TTC549 (cell line): ENCODE results near the gene LAMA3.
"Not testable (repeated sequence)": the region's sequence is repeated elsewhere in the genome, so short reads cannot be mapped to it uniquely, and the experiment has no call there.

Experiments
- FAIRE-seq: peaks from 2 replicates; lab custom pipeline; 2012; peaks lifted over from hg19 to GRCh38; lab: Jason Lieb, UNC

The LAMA3 gene

DNA sequence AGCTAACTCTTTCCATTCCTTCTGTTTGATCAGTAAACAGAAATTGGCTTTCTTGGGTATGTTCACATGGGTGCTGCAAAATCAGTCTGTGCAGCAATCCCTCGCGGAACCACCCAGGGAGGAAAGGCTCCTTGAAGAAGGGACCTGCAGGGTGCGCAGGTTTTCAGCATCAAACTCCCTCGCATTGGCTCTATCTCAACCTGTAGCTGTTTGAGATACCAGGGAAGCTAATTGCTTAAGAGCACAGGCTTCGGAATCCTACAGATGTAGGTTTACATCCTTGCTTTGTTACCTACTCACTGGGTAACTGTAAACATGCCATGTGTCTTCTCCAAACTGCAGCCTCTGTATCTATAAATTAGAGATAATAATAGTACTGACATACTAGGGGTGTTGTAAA, 43.2 kb downstream of the LAMA3 start:
- no peak for FAIRE-seq

DNA sequence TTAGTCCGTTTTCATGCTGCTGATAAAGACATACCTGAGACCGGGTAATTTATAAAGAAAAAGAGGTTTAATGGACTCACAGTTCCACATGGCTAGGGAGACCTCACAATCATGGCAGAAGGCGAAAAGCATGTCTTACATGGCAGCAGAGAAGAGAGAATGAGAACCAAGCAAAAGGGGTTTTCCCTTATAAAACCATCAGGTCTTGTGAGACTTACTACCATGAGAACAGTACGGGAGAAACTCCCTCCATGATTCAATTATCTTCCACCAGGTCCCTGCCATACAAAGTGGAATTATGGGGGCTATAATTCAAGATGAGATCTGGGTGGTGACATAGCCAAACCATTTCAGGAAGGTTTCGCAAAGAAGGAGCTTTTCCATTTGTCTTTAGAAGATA, 44.0 kb downstream of the LAMA3 start:
- not testable (repeated sequence) for FAIRE-seq

DNA sequence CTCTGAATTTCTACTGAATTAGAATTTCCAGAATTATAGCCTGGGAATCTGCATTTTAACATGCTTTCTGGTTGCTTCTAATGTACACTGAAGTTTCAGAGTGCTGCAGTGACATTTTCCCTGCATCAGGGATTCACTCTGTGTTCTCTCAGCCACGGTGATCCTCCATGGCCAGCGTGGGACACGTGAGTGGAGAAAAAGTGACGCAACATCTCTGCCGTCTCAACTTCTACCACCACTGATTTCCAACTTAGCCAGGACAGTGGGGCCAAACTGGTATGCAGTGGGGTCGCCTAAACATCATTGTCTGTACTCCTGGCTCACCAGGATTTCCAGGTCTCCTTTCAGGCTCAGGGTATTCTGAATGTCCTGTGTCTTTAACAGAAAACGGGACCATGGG, 44.6 kb downstream of the LAMA3 start:
- FAIRE-seq: no peak

DNA sequence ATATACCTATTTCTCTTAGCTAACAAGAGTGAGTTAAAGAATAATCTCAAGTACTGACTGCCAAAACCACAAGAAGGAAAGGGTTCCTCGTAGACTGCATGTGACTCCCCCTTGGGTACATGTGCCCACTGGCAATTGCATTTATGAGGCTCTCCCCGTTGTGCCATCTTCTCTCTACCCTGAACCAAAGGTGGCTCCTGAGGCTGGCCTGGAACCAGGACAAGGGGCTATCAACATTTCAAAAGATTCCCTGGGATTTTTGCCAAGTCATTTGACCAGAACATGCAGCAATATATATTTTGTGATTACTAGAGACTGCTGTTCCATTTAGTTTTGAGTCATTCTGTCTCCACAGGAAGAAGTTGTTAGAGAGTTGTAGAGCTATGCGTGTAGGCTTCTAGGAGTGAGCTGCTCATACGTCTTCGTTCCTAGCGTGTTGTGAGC, 45.8 kb downstream of the LAMA3 start:
- FAIRE-seq: no peak

DNA sequence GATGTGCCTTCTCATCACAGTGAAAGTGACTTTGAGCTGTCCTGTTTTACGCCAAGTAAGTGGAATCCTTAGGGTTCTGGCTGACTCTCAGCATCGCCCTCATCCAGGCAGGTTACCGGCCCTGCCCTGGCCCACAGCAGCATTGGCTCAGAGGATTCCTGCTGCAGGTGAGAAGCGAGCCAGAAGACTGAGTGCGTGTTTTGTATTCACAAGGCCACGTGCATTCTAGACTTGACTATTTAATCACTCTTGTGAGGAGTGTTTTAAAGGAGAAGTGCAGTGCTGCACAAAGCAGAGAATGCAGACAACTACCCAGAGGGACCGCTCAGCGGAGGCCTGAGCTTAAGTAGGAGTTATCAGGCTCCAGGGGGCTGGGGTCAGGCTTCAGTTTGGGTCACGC, 48.3 kb downstream of the LAMA3 start:
- no peak for FAIRE-seq

DNA sequence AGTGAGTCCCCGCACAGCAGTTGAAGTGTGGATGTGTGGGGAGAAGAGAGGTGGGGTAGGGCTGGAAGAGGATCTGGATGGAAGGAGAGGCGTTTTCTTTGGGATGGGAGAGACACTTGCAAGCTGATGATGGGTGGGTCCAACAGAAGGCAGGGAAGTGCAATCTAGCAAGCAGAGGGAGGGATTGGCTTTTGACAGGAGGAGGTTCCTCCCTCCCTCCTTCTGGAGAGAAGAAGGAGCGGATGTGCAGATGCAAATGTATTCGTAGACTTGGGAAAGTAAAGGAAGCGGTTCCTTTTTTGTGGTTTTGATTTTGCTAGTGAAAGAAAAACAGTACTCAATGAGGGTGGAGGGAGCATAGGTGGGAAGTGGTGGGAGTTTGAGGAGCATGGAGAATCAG, 48.9 kb downstream of the LAMA3 start:
- FAIRE-seq: no peak

DNA sequence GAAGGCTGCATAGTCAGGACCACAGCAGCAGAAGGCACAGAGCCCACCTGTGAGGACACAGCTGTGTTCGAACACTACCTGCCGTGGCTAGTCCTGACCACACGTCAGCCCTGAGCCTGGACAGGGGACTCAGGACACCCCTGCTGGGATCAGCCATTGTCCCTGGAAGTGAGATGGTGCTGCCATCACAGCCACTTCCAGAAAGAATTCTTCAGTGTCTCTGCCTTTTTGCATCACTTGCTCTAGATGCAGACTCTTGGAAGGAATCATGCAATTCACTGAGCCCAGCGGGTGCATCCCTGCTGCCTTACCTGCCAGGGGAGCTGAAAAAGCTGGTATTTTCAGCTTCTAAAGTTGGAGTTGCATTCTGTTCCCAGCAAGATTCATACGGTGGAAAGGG, 49.3 kb downstream of the LAMA3 start:
- no peak for FAIRE-seq

DNA sequence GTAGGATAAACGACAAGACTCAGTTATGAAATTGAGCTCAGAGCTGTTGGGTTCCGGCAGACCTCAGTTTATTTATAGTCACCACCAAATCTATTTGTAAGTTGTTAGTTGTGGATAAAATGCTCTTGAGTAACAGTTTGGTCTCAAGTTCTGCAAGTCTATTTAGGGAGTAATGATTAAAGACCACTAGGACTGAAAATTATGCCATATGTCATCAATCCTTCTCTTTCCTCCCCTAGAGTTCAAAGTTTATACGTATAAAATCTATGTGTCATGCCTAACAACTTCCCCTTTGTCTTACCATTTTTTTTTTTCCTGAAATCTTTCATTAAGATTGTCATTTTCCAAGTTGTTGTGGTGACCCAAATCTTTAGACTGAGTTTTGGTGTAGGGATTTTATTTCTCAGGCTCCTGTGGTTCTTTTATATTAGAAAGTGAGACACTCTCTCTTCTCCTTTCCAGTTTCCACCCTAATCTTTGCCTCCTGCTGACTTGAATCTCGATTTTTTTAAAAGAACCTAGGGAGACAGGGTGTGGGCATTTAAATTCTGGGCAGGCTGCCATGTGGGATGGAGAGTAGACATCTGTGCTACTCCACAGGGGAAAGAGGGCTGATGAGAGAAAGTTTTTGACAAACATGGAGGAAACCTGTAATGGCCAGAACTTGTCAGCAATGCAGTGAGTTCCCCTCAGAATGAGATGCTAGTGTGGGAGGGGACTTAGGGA, 51.0 kb downstream of the LAMA3 start:
- FAIRE-seq: no peak

DNA sequence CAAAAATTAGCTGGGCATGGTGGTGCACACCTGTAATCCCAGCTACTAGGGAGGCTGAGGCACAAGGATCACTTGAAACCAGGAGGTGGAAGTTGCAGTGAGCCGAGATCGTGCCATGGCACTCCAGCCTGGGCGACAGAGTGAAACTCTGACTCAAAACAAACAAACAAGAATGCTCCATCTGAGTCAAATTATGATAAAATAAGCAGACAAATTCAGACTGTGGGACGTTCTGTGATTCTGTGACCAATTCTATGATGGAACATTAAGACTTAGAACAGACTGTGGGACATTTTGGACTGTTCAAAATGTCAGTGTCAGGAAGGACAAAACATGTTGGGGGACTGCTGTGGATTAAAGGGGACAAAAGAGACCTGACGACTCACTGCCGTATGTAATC, 52.7 kb downstream of the LAMA3 start:
- not testable (repeated sequence) for FAIRE-seq

DNA sequence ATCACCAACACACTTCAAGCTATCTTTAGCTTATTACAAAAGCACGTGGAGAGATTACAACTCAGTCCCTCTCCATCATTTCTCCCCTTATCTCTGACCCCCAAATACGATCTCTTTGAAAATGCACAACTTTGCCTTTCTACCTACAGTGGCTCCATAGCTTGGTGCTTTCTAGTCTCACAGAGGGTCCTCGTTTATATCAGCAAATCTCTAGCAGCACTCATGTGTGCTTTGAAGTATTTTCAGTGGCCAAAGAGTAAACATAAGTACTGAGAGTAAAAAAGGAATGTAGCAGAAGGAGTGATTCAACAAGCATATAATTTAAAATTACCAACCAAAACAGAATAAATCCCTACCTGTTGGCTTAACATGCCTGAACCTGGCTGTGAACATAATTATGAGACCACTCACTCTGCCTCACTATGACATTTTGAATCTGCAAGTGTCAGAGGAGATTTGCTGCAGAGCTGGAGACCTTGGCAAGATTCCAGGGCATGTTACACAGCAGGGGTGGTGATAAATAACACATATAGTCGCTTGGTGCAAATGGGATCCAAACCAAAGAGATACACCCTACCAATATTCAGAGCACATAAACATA, 54.6 kb downstream of the LAMA3 start:
- no peak for FAIRE-seq

DNA sequence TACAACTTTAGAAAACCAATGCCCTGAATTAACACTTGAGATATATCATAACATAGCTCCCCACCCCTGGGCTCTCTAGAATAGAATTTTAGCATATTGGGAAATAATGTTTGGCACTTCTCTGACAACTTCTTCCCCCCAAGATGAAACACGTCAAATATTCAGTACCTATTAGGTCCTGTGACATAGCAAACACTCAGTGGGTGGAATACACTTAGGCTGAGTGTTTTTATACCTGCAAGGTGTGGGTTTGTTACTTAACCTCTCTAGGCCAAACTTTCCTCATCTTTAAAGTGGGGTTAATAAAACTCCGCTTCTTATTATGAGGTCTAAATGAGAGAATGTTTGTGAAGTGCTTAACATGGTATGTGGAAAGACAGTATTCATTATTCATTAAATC, 56.1 kb downstream of the LAMA3 start:
- no peak for FAIRE-seq

DNA sequence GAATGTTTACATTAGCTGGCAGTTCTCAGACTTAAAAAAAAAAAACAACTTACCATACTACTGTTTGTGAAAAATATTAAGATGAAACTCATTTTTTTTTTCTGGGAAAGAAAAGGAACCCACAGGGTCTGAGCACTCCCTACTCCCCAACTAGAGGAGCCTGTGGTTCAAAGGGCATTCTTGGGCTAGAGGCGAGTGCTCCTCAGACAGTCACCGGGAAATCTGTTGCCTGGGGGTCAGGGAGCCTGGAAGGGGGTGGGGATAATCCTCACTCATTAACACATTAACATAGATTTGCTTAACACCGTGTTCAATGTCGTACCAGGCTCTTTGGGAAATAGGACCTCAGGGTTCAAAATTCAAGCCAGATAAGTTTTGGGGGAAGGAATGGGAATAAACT, 57.6 kb downstream of the LAMA3 start:
- FAIRE-seq: no peak

DNA sequence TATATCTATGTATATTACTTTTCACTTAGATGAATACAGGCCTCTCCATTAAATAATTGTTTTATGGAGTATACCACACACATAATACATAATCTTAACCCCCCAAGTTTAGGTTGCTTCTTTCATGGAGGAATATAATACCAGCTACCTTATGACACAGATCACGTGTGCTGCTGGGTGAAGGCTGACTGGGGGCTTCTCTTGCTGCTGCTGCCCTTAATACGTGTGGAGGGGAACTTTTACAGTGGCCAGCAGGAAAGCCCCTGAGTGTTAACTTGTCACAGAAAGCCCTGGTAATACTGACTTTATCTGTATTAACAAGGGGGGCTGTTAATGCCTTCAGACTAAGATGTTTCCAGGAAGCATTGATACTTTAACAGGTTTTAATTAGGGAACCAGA, 63.1 kb downstream of the LAMA3 start:
- FAIRE-seq: no peak

DNA sequence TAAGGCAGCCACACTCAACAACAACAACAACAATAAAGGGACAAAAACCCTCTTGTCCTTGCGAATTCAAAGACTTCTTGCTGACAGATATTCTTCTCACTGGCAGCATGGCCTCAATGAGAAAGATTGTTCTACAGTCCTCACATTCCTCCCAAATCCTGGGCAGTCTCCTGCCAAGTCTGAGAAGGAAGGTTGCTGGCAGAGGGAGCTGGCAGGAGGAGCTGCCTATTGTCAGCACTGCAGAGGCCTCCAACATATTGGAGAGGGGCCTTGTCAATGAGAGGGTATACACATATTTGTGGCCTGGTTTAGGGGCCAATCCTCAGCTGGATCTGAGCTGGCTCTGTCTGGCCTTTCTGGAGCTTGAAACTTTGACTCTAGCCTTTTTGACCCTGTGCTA, 63.5 kb downstream of the LAMA3 start:
- FAIRE-seq: no peak

DNA sequence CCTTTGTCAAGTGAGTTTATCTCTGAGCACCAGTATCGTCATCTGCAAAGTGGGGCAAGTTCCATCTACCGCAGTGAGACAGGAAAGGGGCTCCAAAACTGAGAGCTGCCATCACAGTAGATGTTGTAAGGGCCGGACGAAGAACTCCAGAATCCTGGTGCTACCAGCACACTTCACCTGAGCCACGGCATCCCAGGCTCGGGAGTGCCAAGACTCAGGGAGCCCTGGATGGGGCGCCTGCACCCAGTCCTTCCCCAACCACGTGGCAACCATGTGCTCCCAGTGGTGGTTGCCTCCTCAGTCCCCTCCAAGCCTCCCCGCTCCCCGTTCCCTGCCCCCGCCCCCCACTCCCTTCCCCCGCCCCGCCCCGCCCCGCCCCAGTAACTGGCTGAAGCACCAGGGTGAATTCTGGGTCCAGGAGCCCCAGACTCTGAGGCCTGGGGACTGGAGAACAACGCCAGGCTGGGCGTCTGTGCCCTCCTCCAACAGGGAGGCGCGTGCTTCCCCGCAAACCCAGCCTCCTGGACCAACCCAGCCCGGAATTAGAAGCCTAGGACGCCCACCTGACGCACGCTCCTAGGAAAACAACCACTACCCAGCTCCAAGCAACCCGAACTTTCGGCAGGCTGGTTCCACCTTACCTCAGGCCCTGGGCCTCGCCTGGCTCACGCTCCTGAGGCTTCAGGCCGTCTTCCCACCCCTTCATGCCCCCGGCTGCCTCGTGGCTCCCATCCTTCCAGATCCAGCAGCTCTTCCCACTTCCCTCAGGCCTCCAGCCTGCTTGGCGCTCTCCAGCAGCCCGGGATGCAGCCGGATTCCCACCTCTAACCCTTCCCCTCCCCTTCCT, 67.6 kb downstream of the LAMA3 start:
- no peak for FAIRE-seq

DNA sequence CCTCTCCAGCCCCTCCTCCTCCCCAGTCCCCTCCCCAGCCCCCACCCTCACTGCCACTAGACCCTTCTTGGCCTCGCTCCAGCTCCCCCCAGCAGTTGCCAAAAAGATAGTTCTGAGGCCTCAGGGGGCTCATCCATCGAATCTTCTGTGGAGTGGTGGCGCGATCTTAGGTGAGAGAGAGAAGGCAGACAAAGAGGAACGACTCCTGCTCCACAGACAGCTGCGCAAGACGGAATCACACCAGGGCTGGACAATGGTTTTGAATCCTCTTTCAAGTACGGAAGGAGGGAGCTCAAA, 68.1 kb downstream of the LAMA3 start:
- FAIRE-seq: no peak

DNA sequence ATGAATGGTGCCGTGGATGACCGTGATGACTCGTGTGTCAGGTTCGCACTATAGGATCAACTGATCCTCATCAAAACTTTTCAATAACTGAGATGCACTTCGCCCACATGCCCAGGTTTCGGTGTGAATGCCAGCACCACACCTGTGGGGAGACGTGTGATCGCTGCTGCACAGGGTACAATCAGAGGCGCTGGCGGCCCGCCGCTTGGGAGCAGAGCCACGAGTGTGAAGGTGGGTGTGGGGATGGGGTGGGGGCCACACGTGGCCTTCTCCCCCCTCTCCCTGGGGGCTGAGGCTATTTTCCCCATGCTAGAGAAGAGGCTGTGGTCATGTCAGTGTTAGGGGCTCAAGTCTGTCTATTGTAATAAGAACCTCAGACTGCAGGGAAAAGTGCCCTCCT, 69.0 kb downstream of the LAMA3 start:
- no peak for FAIRE-seq

DNA sequence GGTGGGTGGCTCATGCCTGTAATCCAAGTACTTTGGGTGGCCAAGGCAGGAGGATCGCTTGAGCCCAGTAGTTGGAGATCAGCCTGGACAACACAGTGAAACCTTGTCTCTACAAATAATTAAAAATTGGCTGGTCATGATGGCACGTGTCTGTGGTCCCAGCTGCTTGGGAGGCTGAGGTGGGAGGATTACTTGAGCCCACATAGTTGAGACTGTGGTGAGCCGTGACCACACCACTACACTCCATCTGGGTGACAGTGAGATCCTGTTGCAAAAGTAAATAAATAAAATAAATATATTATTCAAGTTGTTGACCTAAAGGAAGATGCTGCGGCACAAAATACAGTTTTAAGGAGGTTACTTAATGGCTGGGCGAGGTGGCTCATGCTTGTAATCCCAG, 72.7 kb downstream of the LAMA3 start:
- no peak for FAIRE-seq

DNA sequence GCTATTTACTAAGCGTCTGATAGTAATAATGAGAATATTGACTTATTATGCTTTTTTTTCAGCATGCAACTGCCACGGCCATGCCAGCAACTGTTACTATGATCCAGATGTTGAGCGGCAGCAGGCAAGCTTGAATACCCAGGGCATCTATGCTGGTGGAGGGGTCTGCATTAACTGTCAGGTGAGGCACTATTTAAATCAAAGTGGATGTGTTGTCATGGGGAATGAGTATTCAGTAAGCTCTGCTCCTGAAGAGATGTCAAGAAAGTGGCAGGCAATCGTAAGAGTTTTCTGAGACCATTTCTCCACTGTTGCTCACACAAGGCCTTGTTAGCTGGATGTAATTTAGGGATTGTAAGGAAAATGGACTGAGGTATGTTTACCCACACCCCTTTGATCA, 74.1 kb downstream of the LAMA3 start:
- FAIRE-seq: no peak

DNA sequence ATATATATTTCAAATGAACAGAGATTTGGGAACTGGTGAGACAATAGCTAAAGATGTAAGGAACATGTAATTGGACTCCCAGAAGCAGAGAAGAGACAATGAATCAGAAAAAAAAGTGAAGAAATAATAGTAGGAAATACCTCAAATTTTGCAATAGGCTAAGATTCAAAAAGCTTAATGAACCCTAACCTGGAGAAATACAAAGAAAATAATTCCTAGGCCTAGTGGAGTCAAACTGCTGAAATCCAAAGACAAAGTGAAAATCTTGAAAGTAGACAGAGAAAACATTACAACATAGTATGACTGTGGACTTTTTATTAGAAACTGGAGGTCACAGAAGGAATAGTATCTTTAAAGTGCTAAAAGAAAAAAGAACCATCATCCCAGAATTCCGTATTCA, 76.7 kb downstream of the LAMA3 start:
- no peak for FAIRE-seq

DNA sequence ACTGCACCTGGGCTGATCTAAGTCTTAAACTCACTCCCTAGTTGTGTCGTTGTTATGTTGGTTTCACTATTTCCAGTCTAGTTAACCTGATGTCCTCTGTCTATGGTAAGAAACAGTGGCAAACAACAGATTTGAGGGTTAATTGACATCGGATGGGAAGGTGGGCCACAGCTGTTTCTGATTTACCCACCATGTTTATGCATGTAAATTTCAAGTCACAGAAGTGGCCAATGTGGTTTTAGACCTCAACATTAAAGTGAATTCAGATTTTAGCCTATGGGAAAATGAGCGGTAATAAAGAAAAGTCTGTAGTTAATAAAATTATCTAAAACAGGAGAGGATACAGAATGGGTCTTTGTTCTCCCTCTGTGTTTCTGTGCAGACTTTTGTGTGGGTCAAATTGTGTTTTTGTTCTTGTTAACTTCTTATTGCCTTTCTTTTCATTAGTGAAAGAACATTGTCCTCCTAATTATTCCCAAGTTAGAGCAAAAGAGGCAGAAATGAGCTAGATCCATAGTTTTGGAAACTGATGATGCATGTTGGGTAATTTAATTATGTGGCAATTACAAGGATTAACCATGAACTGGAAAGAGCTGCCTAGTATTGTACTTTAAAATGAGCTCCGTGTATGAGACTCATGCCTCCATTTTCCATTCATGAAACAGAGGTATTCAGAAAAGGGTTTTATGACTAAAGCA, 83.2 kb downstream of the LAMA3 start:
- FAIRE-seq: no peak

DNA sequence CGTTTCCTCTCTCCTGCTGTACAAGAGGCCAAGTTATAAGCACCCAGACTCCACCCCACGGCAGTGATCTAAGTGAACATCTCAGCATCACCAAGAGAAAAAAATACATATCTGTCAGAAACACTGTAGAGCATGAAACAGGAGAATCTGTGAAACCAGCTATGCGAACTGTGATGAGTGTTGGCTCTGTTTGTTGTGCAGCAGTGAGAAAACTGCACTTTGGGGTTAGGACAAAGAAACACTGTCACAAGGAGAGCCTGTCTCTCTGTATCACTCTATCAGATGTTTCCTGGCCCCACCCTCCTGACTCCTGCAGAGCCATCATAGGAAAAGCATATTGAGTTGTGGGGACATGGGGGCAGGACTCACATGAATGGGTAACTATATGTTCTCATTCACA, 87.1 kb downstream of the LAMA3 start:
- no peak for FAIRE-seq

DNA sequence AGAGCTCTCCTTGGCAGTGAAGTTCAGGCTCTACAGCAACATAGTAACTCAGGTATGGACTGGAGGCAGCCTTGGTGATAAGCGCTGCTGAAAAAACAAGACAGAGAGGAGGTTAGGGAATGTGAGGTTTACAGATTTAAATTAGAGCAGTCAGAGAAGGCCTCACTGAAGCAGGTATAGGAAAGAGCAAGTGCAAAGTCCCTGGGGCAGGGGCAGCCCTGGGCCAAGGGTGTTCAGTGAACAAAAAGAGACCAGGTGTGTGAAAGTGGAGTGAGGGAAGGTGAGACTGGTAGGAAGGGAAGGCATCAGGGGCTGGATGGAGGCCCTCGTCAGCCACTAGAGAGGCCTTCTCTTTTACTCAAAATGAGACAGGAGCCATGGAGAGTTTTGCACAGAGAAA, 89.6 kb downstream of the LAMA3 start:
- FAIRE-seq: no peak
